Keratinocyte (primary cell): Measurements from ENCODE around the gene RABL6.

Experiments used
- EZH2 ChIP-seq: IDR thresholded peaks from one replicate; pipeline ENCODE4 v1.6.1; 2012; ENCODE audit warnings: inconsistent platforms, mild to moderate bottlenecking, low read length, moderate library complexity
- TF ChIP-seq, protein P1 (sequence below), 3 experiments: IDR thresholded peaks in 1 of 3; conservative IDR thresholded peaks in 1 of 3; optimal IDR thresholded peaks in 1 of 3; 2 replicates in 2 of 3; 3 replicates in 1 of 3; pipeline versions ENCODE3 to v1.5.1; 2011; ENCODE audit warnings: low read length in 3 of 3, mild to moderate bottlenecking in 3 of 3, moderate library complexity in 2 of 3, control low read depth in 1 of 3, inconsistent platforms in 1 of 3; ENCODE audit not compliant: insufficient read depth in 2 of 3; ENCODE audit errors: extremely low read depth in 1 of 3

DNA sequence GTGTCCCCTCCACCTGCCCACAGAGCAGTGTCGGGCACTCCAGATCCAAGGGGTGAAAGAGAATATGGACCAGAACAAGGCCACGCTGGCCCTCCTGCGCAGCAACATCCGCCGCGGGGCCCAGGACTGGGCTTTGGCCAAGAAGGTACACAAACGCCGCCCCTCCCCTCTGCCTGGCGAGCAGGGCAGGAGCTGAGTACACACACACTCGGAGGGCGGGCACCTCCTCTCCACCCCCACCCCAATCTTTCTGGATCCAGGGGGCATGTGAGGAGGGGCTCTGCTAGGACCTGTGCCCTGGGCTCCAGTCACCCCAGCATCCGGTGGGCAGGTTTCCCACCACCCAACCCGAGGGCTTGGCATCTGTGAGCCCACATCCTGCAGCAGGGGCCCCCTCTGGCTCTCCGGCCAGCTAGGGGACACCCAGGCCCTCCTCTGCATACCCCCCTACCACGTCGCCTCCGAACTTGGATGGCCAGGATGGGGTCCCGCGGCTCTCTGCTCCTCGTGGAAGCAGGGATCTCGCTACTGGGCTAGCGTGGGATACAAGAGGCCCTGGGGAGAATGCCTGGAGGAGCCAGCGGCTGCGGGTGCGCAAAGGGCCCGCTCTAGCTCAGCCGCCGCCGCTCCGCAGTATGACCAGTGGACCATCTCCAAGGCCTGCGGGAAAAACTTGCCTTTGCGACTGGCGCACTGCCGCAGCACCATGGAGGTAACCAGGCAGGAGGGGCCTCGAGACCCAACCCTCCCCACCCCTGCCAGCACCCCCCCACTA, 8.5 kb upstream of the RABL6 start:
- TF ChIP-seq, protein P1, sequence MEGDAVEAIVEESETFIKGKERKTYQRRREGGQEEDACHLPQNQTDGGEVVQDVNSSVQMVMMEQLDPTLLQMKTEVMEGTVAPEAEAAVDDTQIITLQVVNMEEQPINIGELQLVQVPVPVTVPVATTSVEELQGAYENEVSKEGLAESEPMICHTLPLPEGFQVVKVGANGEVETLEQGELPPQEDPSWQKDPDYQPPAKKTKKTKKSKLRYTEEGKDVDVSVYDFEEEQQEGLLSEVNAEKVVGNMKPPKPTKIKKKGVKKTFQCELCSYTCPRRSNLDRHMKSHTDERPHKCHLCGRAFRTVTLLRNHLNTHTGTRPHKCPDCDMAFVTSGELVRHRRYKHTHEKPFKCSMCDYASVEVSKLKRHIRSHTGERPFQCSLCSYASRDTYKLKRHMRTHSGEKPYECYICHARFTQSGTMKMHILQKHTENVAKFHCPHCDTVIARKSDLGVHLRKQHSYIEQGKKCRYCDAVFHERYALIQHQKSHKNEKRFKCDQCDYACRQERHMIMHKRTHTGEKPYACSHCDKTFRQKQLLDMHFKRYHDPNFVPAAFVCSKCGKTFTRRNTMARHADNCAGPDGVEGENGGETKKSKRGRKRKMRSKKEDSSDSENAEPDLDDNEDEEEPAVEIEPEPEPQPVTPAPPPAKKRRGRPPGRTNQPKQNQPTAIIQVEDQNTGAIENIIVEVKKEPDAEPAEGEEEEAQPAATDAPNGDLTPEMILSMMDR (optimal IDR thresholded peaks at IDR 0.05 in 1 of 3, IDR thresholded peaks at IDR 0.05 in 1 of 3, conservative IDR thresholded peaks at IDR 0.05 in 1 of 3; ENCODE audit: extremely low read depth in 1 of 3, insufficient read depth in 2 of 3, low read length in 3 of 3): no peak
- TF ChIP-seq EZH2: no peak
